ENCODE data around the gene CLEC11A. TPM values are rescaled to one million over a fixed set of nuclear protein-coding genes. Genes with fewer than 3 reads are reported as not detected.

CLEC11A gene
- total RNA-seq, 1 donor from 2014 or later, result 12.7 TPM

DNA sequence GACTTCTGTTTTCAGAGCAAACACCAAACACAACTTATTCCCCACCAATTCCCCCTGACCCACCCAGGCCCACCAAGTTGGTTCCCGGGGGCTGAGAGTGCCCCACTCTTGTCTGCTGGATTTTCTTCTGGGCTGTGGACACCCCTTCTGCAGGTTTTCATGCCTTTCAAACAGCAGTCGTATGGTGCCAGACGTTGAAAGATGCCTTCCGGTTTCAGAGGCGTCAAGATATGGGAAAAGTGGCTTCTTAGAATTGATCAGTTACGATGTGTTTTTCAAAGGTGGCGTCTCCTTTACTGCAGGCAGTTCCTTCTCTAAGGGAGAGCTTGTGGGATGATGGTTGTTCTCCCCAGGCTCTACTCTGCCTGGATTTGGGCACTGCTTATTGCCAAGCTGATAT is 12.7 kb downstream of the CLEC11A start:
- H3K4me3 ChIP-seq (ENCODE audit: low read depth, low read length), result no peak overlapping the region

DNA sequence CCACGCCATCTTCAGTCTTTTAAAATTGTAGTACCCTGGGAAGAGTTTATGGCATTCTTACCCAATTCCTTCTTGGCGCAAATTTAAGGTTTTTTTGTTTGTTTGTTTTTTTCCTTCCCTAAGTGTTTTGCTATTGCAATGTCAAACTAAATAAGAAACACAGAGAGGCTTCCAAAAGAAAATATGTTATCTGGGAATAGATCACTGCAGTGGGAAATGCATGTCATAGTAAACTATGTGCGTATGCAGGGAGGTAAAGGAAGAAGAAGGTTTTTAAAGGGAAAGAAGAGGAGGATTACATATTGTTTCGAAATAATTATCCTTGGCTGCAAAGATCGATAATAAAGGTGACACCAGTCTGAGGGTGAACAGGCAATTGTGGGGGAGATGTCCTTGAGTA is 13.2 kb downstream of the CLEC11A start:
- no peak overlapping the region for H3K4me3 ChIP-seq (ENCODE audit: low read depth, low read length)
- TF ChIP-seq, protein P1, sequence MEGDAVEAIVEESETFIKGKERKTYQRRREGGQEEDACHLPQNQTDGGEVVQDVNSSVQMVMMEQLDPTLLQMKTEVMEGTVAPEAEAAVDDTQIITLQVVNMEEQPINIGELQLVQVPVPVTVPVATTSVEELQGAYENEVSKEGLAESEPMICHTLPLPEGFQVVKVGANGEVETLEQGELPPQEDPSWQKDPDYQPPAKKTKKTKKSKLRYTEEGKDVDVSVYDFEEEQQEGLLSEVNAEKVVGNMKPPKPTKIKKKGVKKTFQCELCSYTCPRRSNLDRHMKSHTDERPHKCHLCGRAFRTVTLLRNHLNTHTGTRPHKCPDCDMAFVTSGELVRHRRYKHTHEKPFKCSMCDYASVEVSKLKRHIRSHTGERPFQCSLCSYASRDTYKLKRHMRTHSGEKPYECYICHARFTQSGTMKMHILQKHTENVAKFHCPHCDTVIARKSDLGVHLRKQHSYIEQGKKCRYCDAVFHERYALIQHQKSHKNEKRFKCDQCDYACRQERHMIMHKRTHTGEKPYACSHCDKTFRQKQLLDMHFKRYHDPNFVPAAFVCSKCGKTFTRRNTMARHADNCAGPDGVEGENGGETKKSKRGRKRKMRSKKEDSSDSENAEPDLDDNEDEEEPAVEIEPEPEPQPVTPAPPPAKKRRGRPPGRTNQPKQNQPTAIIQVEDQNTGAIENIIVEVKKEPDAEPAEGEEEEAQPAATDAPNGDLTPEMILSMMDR (conservative IDR thresholded peaks at IDR 0.05; ENCODE audit: low read depth, low read length), result no peak
- DNase-seq (ENCODE audit: low read depth), result no peak

More for the DNA sequence above, 12.7 kb downstream of the CLEC11A start:
- no peak for DNase-seq (ENCODE audit: low read depth)
- TF ChIP-seq, protein P1 (conservative IDR thresholded peaks at IDR 0.05; ENCODE audit: low read depth, low read length), result no peak

DNA sequence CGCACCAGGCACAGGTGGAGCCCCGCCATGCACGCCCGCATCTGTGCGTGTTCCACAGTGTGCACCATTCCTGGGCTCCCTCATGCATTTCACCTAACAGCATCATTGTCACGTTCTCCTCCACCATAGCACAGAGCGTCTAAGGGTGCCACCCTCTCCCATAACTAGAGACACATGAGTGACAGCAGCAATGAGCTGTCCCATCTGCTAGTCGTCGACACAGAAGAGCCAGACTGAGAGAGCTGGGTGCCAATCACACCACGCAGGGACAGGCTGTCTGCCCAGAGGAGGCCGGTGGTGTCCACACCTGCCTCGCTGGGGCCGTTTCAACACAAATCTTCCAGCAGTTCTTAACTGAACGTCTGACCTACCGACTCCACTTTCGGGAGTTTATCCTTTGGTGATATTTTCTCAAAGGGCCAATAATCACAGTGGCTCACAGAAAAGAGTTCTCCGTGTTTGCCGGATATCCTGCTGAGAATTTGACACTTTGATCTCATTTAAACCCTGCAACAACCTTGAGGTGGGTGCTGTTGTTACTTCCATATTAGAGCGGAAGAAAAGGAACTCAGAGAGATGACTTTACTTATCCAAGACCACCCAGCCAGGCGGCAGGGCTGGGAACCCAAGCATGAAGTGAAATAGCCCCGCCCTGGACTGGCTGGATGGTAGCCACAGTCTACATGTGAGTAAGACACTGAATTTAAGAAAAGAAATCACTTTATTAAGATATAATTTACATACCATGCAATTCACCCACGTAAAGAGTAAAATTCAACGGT is 16.2 kb downstream of the CLEC11A start:
- TF ChIP-seq, protein P1 (conservative IDR thresholded peaks at IDR 0.05; ENCODE audit: low read depth, low read length), result no peak
- H3K4me3 ChIP-seq (ENCODE audit: low read depth, low read length), result no peak overlapping the region
- no peak for DNase-seq (ENCODE audit: low read depth)

DNA sequence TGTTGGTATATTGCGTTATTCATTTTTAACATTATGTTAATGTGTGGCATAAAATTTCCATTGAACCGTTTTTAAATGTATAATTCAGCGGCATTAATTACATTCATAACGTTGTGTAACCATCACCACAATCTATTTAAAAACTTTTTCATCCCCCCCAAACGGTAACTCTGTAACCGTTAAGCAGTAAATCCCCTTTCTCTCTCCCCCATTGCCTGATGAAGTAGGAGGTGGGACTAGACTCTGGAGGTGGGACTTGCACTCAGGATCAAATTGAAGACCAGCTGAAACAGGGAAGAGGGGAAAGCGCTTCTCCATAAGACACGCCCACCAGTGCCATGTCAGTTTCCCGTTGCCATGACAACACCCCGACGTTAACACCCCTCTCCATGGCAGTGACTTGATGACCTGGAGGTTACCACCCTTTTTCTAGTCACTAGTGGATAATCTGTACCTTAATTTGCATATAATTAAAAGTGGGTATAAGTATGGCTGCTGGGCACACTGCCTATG is 16.8 kb downstream of the CLEC11A start:
- TF ChIP-seq, protein P1 (conservative IDR thresholded peaks at IDR 0.05; ENCODE audit: low read depth, low read length), result no peak

DNA sequence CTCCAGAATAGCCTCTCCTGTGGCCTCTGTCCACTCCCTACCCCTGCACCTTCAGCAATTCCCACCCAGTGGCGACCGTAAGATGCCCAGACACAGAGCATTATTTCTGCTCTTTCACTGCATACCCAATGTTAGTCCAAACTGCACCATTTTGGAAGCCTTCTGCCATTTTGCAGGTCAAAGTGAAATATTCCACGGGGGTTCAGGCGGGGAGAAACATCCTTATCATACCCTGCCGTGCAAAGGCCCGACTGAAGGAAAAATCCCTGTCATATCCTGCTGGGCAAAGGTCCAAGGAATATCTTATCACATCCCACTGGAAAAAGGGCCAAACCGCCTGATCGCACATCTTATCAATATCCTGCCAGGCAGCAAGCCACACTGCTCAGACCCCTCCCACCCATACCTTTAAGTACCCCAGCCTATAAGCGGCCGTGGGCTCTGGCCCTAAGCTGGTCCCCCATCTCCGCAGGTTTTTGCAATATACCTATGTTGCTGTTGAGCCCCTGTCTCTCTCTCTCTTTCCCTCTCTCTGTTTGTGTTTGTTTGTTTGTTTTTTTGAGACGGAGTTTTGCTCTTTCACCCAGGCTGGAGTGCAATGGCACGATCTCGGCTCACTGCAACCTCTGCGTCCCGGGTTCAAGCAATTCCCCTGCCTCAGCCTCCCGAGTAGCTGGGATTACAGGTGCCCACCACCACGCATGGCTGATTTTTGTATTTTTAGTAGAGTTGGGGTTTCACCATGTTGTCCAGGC is 18.2 kb downstream of the CLEC11A start:
- TF ChIP-seq, protein P1 (conservative IDR thresholded peaks at IDR 0.05; ENCODE audit: low read depth, low read length), result no peak
- H3K4me3 ChIP-seq (ENCODE audit: low read depth, low read length), result no peak overlapping the region
- DNase-seq (ENCODE audit: low read depth), result no peak

More for the DNA sequence above, 16.8 kb downstream of the CLEC11A start:
- DNase-seq (ENCODE audit: low read depth), result no peak
- no peak overlapping the region for H3K4me3 ChIP-seq (ENCODE audit: low read depth, low read length)

DNA sequence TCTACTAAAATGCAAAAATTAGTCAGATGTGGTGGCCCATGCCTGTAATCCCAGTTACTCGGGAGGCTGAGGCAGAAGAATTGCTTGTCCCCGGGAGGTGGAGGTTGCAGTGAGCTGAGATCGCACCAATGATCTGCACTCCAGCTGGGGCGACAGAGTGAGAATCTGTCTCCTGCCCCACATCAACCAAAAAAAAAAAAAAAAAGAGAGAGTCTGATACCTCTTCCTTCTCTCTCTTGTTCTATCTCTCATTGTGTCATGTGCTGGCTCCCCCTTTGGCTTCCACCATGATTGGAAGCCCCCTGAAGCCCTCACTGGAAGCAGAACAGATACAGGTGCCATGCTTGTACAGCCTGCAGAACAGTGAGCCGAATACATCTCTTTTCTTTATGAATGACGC is 20.4 kb downstream of the CLEC11A start:
- TF ChIP-seq, protein P1 (conservative IDR thresholded peaks at IDR 0.05; ENCODE audit: low read depth, low read length), result no peak
- no peak overlapping the region for H3K4me3 ChIP-seq (ENCODE audit: low read depth, low read length)
- no peak for DNase-seq (ENCODE audit: low read depth)
